NCI-H446 treated with DMSO at 0.1 percent for 48 hours (cell line): ENCODE measurements around the gene DPH3.

Source experiments
- DNase-seq: peaks from one replicate; lab custom pipeline; 2025; lab: John Stamatoyannopoulos, UW

The DPH3 gene

DNA sequence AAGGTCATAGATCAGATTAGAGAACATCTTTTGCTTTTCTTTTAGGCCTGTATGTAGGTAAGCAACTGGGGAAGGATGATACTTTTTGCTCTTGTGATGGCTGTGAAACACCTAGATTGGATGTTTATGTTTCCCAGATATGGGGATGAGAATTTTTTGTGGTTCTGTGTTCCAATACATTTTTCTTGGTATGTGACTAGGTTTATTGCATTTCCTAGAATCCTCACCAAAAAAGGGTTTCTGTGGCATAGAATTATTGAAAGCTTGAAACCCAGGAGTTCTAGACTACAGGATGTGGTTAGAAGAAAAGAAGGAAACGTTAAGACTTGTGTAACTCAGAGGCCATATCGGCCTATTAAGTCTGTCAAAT lies 26.1 kb upstream of the DPH3 start:
- no peak for DNase-seq

DNA sequence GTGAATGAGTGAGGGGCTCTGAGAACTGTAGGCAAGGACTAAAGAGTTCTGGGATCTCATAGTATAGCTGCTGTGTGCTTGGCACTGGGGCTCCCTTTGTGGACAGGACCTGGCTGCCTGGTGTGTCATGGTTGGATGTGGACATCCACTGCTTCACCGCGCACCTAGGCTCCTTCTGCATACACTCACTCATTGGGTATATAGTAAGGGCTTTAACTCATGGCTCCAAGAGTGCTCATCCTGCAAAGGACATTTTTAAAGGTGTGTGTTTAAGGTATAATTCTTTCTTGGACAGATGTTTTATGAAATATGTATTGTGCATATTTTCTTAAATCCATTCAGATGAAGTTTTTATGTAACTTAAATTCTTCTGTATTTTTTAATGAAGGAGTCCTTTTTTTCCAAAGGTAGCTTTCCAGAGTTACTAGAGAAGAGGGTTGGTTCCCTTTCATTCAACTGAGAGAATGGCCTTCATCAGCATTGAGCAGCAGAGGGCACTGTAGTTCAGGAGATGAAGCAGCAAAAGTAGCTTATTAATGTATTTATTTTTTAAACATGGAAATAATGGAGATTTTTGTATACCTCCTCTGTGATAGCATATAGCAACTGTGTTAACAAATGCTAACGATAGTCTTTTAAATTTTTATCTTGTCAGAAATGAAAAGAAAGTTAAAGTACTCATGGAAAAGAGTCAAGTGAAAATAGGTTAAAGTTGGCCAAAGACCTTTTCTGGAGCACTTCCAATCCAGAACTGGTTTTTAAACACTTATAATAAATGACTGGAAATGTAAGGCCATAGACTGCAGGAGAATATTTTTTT lies 25.5 kb upstream of the DPH3 start:
- DNase-seq = no peak

DNA sequence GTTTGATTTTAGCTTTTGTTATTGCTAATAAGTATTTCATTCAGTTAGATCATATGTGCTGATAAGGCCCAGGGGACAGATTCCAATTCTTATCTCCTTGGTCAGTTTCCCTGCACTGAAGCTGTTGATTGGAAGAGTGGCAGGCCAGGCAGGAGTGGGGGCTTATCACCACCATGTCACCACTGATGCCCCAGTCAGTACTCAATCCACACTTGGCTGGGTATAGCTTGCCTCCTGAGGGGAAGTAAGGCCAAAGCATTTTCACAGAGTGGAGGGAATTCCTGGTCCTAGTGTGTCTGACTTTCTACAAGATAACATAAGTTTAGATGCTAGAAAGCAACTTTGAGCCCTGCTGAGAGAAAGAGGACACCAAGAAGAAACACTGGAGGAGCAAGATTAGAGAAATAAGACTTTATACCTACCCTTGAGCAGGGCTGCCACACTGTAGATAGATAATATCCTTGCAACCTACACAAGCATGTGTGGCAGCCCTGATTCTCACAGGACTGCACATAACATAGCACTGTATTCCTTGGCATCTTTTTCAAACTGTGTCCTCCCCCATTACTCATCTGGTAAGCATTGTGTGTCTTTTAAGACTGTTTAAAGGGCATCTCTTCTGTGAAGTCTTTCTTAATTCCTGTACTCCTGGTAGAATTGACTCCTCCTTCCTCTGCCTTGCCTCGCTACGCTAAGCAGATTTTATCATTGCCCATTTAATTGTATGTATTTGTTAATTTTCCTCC lies 24.6 kb upstream of the DPH3 start:
- DNase-seq = no peak

DNA sequence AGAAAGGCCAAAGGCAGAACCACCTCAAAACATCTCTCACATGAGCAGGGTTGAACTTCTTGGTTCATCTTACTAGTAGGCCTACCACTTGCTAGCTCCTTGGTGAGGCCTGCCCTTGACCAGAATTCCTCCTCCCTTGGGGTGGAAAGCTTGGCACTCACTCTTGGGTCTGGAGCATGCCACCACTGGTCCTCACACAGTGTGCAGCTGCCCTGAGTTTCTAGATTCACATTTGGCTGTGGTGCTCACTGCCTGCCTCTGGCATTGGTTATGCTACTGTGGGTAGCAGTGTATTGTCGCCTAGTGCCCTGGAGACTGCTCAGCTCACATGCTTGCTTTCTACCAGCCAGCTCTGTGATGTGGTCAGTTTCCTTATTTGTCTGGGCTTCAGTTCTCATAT lies 23.9 kb upstream of the DPH3 start:
- DNase-seq = no peak

DNA sequence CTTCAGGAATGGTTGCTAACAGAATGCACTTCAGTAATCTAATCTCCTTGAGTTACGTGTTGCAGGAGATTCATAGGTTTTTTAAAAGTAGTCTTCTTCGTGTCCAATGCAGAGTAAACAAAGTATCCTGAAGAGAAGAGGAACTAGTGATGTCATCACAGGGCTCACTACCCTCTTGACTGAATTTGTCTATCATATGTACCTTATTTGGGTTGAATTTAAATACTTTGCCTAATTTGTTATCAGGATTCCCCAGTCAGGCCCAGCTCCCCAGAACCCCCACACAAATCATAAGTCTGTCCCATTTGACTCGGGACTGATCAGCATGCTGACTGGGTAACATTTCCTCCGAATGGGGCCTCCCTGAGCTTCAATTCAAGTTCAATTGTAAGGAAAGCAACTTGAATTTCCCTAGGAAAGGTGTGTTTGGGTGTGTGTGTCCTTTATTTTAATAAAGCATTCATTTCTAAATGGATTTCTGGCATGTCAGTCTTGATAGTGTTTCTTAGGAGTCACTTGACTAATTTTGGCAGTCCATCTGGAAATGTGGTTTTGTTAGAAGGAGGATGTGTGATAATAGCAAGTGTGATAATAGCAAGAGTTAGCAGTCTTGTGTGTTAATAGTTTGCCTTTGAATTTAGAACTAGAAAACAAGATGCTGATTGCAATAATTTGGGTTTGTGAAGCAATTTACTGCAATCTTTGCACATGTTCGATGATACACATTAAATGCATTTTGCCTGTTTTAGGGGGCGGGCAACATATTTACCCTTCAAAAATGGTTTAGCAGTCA lies 22.2 kb upstream of the DPH3 start:
- DNase-seq = no peak

DNA sequence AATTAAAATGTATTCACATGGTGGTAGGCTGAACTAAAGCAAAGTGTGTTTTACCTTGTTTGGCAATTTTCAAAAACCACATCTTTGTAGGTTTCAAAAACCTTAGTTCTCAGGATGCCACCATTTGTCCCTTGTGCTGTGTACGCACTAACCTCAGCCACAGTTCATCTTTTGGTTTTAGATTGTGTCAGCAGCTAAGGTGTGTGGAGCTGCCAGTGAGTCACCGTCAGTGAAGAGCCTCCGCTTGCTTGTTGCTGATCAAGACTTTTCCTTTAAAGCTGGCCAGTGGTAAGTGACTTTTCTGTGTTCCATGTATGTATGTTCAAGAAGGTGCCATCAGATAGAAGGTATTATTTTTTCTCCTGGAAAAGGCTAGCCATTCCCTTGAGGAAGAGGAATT lies 21.4 kb upstream of the DPH3 start:
- no peak for DNase-seq

DNA sequence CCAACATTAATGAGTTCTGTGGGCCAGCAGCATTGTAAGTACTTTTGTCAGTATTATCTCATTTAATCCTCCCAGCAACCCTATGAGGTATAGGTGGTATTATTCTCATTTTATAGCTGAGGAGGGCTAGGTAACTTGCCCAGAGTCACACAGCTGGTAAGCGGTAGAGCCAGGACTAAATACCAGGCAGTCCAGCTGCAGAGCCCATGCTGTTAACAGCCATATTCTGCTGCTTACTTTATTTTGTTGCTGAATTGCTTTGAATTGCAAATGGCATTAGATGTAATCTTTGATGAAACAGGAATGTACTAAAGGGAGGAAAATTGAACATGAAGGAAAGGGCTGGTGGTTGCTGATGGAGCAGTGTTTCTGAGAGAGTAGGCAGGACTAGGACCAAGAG lies 19.9 kb upstream of the DPH3 start:
- no peak for DNase-seq

DNA sequence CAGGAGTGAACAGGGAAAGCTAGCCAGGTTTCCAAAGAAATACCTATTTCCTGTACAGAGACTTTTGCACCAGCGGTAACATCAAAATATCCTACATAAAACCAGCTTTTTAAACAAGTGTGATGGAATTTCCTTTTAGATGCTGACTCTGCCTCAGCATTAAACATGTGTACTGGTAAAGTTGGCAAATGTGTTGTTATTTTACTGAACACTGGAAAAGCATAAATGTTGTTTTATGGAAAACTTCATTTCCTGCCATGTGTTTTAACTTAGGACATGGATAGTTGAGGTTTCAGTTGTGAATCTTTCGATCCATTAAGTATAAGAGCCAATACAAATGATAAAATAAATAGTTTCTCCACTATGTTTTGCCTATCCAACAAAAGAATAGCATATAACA lies 15.9 kb upstream of the DPH3 start:
- no peak for DNase-seq

DNA sequence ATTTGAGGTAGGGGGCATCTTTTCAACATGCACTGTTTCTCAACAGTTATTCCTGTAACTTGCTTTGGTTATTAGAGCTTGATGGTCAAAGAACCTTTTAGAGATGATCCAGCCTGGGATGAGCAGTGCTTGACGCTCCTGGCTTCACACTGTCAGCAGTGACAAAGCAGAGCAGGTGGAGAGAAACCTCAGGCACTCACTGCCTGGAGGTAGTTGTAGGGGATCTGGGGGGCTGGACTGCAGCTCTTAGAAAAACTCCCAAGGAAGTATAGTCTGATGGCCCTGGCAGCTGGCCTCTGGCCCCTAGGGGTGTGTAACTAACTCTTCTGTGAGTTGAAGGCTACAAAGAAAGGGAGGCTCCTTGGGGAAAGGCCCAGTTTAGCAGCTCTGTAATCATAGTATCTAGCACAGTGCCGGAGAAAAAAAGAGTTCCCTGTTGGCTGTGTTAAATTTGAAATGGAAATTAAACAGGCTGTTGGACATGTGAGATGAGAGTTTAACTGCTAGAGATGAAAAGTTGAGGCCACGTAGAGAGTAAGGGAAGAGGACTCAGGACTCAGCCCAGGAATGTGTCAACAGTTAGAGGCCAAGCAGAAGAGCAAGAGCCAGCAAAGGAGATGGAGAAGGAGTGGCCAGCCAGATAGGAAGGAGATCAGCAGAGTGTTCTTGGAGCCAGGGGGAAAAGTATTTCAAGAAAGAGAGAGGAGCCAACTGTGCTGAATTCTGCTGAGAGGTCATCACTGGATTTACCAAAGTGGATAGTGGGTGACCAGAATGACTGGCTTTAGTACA lies 14.5 kb upstream of the DPH3 start:
- no peak for DNase-seq

DNA sequence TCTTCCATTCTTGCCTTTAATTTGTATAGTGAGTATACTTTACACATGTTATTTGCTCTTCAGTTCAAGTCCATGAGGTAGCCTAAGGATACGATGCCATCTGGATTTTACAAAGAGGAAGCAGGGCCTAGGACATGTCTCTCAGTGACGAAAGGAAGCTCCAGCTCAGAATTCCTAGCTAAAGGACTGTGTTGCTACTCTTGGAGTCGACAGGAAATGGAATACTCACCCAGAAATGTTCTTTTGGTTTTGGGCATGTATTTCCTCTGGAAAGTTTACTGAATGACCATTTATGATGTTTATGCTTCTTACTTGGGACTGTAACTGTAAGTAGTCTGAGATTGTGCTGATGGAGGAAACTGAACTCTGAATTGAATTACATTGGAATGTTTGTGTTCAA lies 12.7 kb upstream of the DPH3 start:
- DNase-seq = no peak

DNA sequence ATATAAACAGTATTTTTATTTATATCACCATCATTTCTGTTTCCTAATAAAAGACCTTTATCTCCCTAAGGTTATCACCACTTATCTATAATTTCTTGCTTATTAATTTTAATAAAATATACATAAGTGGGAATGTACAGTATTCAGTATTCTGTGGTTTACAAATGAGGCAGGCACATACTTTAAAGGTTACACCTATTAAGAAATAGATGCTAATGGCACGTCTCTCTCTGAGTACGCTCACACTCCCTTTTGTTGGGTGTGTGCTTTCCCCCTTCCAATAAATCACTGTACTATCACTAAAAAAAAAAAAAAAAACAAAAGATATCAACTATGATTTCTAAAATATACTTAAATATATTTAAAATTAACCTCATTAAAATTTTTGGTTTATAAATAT lies 9.1 kb upstream of the DPH3 start:
- DNase-seq = no peak

DNA sequence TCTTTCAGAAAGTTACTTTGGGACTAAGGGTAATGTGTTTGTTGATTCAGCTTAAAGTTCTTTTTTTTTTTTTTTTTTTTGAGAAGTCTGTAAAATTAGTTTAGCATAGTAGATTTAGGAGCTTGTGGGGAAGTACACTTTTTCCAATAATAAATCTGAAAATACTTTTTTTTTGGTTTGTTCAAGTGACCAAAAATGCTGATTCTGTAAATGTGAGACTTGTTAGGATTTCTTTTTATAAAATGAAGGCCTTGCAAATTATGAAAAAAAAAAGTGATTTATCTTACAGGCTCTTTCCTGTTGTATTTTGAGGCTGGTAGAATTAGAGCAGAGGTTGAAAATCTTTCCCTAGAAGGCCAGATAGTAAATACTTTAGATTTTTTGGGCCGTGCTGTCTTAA lies 7.8 kb upstream of the DPH3 start:
- DNase-seq = no peak

DNA sequence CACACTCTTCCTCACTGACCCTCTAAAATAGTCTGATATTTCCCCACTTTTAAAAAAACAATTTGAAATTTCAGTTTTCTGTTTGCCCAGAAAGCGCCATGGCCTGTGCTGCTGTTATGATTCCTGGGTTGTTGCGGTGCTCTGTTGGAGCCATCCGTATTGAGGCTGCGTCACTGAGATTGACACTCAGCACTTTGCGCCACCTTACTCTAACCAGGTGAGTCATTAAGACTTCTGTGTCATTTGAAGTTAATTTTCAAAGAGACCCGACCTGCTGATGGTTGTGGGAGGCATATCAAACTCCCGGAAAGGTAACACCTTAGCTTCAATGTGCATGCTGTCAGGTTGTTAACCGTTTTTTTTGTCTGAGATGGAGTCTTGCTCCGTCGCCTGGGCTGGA lies 6.1 kb upstream of the DPH3 start:
- no peak for DNase-seq

DNA sequence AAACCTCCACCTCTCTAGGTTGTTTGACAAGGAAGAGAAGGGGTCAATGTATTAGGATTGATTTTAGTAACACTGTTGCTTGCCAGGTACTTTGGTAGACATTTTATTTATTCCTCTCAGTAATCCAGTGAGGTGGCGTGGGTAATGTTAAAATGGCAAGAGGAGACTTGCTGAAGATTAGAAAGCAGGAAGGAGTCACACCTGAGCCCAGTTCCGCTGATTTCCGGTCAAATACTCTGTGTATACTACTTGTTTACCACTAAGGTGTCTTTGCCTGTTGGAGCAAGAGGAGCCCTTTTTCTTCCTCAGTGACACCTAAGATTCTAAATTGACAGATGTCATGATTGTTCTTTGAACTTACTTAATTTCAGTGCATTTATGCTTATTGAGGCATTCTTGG lies 2.0 kb upstream of the DPH3 start:
- no peak for DNase-seq

DNA sequence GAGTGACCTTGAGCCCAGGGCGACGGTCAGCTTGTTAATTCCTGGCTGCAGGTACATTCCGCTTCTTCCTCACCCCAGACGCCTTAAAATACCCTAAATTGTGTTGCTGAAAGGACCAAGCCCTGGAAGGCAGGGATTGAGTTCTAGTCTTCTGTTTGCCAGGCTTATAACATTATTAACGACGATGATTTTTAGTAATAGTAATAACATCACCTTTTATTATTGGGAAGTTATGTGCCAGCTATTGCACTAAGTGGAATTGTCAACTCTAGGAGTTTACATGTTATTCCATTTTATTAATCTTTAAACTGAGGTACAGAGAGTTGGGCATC lies 678 bp upstream of the DPH3 start:
- no peak for DNase-seq

DNA sequence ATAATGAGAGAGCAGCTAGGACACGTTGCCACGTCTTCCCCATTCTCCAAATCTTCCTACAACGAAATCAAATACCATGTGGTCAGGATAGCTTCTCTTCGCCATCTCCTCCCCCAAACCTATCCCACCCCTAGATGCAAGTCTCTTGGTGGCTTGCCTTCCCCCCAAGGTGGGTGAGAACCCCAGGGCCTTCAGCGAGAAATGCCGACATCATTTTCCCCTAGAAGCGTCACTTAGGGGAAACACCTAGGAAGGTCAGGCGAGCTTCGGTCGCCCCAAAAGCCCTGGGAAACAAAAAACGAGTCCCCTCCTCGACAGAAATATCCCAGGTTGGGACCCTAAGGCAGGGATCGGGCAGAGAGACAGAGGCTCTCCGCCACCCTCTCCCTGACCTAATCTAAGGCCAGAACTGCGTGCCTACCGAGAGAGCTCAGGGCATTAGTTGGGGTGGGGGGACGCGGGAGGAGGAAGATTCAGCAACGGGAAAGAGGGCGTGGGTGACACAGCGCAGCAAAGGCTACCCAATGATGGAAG lies 502 bp downstream of the DPH3 start:
- no peak for DNase-seq

DNA sequence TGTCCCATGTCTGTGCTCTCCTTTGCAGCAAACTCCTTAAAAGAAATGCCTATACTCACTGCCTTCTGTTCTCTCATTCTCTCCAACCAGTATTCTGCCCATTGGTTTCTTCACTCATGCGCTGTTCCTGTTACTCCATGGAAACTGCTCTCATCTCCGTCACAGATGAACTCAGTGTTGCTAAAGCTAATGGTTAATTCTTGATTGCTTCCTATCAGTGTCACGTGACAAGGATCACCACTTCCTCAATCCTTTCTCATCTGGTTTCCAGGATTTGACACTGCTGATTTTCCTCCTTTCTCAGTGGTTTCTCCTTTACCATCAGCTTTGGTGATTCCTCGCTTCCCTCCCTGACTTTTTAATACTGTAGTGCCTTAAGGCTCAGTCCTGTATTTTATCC lies 2.6 kb downstream of the DPH3 start:
- no peak for DNase-seq

DNA sequence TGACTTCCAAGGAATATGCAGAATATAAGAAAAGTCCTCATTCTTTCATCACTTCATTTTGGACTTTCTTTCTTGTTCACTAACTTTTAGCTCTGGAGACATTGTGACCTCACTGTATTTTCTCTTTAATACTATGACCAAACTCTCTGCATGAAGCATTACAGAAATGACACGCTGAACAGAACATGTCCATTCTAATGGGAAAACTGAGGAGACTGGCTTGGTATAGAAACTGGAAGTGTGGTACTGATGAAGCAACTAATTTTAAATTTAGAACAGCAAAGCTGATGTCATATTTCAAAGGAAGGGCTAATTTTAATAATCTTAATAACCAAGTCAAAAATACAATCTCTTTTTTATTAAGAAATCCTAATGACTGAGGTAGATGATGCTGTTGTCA lies 4.7 kb downstream of the DPH3 start:
- no peak for DNase-seq

DNA sequence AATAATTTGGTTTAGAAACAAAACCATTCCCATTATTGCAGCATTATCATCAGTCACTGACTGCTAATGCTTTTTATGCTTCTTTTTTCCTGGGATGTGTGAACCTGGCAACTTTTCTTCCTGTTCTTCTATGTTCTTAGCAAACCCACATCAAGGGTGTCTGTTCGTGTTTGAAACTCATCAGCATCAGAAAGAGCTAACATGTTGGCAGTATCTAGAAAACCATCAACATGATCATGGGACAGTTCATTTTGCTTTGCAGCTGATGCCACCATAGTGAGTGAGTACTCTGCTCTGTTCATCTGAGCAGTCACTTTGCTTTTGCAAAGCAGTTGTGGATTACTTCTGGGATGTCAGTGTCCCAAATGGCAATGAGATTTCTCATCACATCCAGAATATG lies 5.9 kb downstream of the DPH3 start:
- DNase-seq = no peak

DNA sequence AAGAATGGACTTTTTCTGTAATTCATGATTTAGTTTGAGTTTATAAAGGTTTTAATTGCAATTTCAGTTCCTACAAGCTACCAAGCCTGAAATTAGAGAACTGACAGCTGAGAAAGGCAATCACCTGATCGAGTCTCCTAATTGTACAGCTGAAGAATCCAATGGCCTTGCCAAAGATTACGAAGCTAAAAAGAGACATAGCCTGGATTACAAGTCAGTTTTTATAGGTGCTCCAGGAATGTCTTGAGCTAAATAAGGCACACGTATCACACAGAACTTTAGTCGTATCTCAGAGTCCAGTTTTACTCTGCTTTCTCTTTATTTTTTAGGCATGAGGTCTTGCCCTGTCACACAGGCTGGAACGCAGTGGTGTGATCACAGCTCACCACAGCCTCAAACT lies 6.6 kb downstream of the DPH3 start:
- no peak for DNase-seq

DNA sequence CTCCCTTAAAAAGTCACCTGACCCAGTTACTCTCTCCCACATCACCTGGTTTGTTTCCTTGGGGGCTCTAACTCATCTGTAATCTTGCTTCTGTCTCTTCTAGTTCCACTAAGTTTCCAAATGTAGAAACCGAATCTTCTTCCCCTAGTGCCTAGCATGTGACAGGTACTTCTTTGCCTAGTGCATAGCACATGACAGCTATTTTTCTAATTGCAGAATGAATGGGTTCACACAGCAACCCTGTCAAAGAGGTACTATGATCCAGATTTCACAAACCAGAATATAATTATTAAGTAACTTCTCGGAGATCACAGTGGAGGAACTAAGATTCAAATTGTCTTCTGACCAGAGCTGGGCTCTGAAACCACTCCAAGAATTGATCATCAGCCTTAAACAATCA lies 7.4 kb downstream of the DPH3 start:
- no peak for DNase-seq

DNA sequence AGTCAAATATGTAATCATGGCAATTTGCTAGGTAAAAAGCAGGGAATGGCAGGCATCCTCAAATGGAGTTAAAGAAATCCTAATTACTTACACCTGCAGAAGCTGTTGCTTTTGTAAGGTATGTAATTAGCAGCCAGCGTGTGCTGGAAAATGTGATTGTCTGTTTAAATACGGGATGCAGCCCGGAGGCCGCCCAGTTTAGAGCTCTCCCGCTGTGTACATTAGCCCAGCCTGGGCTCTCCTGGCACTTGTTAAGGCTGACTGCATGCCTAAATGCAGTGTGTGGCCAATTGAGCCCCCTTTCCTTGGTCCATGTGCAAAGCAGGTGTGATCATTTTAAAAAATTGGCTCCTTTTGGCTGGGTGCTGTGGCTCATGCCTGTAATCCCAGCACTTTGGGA lies 9.0 kb downstream of the DPH3 start:
- no peak for DNase-seq
